Osteoblast (primary cell): ENCODE measurements around the gene MB21D2. TPM values are rescaled to one million over a fixed set of nuclear protein-coding genes. Genes with fewer than 3 reads are reported as not detected.

Experiments used
- DNase-seq: peaks from one replicate; pipeline ENCODE4 v3.0.0; 2011; ENCODE audit warnings: low spot score, mixed read lengths; ENCODE audit not compliant: insufficient read length; ENCODE audit errors: missing footprints
- H2AFZ ChIP-seq: 2 replicates; pipeline ENCODE4 v1.6.0; 2011; ENCODE audit warnings: mild to moderate bottlenecking, low read length
- H3K27ac ChIP-seq: 2 replicates; pipeline ENCODE4 v1.5.1; 2011; ENCODE audit warnings: mild to moderate bottlenecking, low read depth, low read length, moderate library complexity
- H3K27me3 ChIP-seq: 2 replicates; pipeline ENCODE4 v1.6.0; 2012; ENCODE audit warnings: mild to moderate bottlenecking, control low read depth, inconsistent platforms, low read length, moderate library complexity; ENCODE audit not compliant: insufficient read depth
- H3K36me3 ChIP-seq: 2 replicates; pipeline ENCODE4 v1.5.1; 2011; ENCODE audit warnings: mild to moderate bottlenecking, low read length, control low read depth, moderate library complexity; ENCODE audit not compliant: insufficient read depth
- H3K4me1 ChIP-seq: 2 replicates; pipeline ENCODE4 v1.5.1; 2011; ENCODE audit warnings: mild to moderate bottlenecking, low read length, control low read depth, moderate library complexity; ENCODE audit not compliant: insufficient read depth
- H3K4me2 ChIP-seq: 2 replicates; pipeline ENCODE4 v1.6.0; 2011; ENCODE audit warnings: mild to moderate bottlenecking, low read length; ENCODE audit not compliant: insufficient read depth
- H3K4me3 ChIP-seq: fragments of 200-600 bp; sonication (generic); 3 replicates; pipeline ENCODE4 v1.5.1; 2012; ENCODE audit warnings: mild to moderate bottlenecking, low read length, inconsistent platforms; ENCODE audit not compliant: insufficient read depth
- H3K79me2 ChIP-seq: 2 replicates; pipeline ENCODE4 v1.6.0; 2012; ENCODE audit warnings: mild to moderate bottlenecking, low read length, control low read depth, inconsistent platforms; ENCODE audit not compliant: insufficient read depth
- H3K9me3 ChIP-seq: 2 replicates; pipeline ENCODE4 v1.5.1; 2011; ENCODE audit warnings: low read depth, low read length, control low read depth
- H4K20me1 ChIP-seq: 2 replicates; pipeline ENCODE4 v1.6.0; 2012; ENCODE audit warnings: mild to moderate bottlenecking, low read length, control low read depth; ENCODE audit not compliant: insufficient read depth
- CTCF ChIP-seq: IDR thresholded peaks from 2 replicates; pipeline ENCODE4 v1.5.1; 2011; ENCODE audit warnings: mild to moderate bottlenecking, low read depth, low read length, moderate library complexity; ENCODE audit errors: extremely low read depth
- total RNA-seq: library from RNA; depleted of rRNA; stranded (reverse); fragments of >200 nt; gene quantifications from 2 replicates; pipeline ENCODE4 v1.2.3, GENCODE V29; 2012

Gene MB21D2
- total RNA-seq, 1 donor: 6.5 TPM

GRCh38 chr3:192830291-192831110, 87.2 kb downstream of the MB21D2 start:
- Histone ChIP-seq H3K4me2 (peak overlapping the region; percentile 67), H2AFZ (peak overlapping the region; percentile 16), H3K4me1 (peaks cover 49% of the 10 kb centered on the region), H3K27ac (peak overlapping the region; percentile 90), H3K9me3 (no peaks in the 10 kb centered on the region), H3K36me3 (no peaks in the 10 kb centered on the region), H3K79me2 (peaks cover 2% of the 10 kb centered on the region), H3K27me3 (no peaks in the 10 kb centered on the region), H3K4me3 (peak overlapping the region; percentile 21), H4K20me1 (peaks cover 5% of the 10 kb centered on the region)
- TF ChIP-seq CTCF: no peak
- no peak for DNase-seq

GRCh38 chr3:192827863-192828594, 89.6 kb downstream of the MB21D2 start:
- no peak overlapping the region for H2AFZ ChIP-seq
- no peaks in the 10 kb centered on the region for H3K27me3 ChIP-seq
- peaks cover 5% of the 10 kb centered on the region for H4K20me1 ChIP-seq
- peaks cover 37% of the 10 kb centered on the region for H3K4me1 ChIP-seq
- no peak overlapping the region for H3K4me3 ChIP-seq
- no peak overlapping the region for H3K27ac ChIP-seq
- peaks cover 2% of the 10 kb centered on the region for H3K79me2 ChIP-seq
- H3K9me3 ChIP-seq: no peaks in the 10 kb centered on the region
- no peak overlapping the region for H3K4me2 ChIP-seq
- no peak for TF ChIP-seq CTCF
- DNase-seq: no peak
- no peaks in the 10 kb centered on the region for H3K36me3 ChIP-seq

DNA sequence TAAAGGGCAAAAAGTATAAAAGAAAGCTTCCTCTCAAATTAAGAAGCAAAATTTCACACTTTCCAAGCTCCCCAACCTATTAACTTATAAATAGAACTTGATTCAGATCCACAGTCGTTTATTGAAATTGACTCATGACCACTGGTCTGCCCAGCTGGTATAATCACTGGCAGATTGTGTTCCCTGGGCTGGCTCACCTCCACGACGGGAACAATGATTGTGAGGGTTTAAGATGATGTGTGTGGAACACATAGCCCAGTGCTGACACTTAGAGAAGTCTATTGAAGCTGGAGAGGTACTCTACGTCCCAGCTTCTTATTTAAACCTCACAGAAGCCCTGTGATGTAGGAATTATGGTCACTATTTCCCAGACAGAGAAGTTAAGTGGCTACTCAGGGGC, 90.4 kb downstream of the MB21D2 start:
- no peaks in the 10 kb centered on the region for H3K27me3 ChIP-seq
- H3K4me3 ChIP-seq: no peak overlapping the region
- no peak for DNase-seq
- TF ChIP-seq CTCF: no peak
- H3K4me1 ChIP-seq: peaks cover 31% of the 10 kb centered on the region
- H3K9me3 ChIP-seq: no peaks in the 10 kb centered on the region
- H4K20me1 ChIP-seq: peaks cover 5% of the 10 kb centered on the region
- no peak overlapping the region for H3K4me2 ChIP-seq
- no peaks in the 10 kb centered on the region for H3K36me3 ChIP-seq
- peaks cover 2% of the 10 kb centered on the region for H3K79me2 ChIP-seq
- H3K27ac ChIP-seq: no peak overlapping the region
- no peak overlapping the region for H2AFZ ChIP-seq
